Stimulated activated CD8-positive, alpha-beta memory T cell treated with anti-CD3 and anti-CD28 coated beads, Interleukin-7, amount 100 ng/mL, for 4 hours (primary cell): ENCODE data around the gene PYGM.

Experiments
- DNase-seq, 2 donors: peaks; one replicate each; pipeline ENCODE4 v3.0.0-alpha.2; 2020; ENCODE audit warnings: low read depth in 2 of 2

Gene PYGM

GRCh38 chr11:64791781-64792291 is 32.1 kb upstream of the PYGM start:
- no peak for DNase-seq

- DNase-seq, result no peak
Measured at GRCh38 chr11:64790205-64791095, 30.7 kb upstream of the PYGM start.

GRCh38 chr11:64789331-64790204 is 29.8 kb upstream of the PYGM start:
- no peak for DNase-seq

- no peak for DNase-seq
Measured at GRCh38 chr11:64788321-64789215, 28.8 kb upstream of the PYGM start.

- peak in 1 of 2 donors; percentile 25 for DNase-seq
Measured at GRCh38 chr11:64787526-64788320, 27.9 kb upstream of the PYGM start.

GRCh38 chr11:64786308-64786707 is 26.5 kb upstream of the PYGM start:
- no peak for DNase-seq

GRCh38 chr11:64784813-64785581 is 25.2 kb upstream of the PYGM start:
- DNase-seq, result no peak

- peak; percentile 98 to 99 for DNase-seq
Measured at GRCh38 chr11:64778473-64779298, 18.9 kb upstream of the PYGM start, which contains the start of gene SF1. SF1 (minus strand) TSS chr11:64778542; CDS start chr11:64778392, 150 bp downstream.

GRCh38 chr11:64778223-64778472 is 18.4 kb upstream of the PYGM start:
- DNase-seq, result no peak

- DNase-seq, result peak; percentile 49 to 77
Measured at GRCh38 chr11:64777449-64778222, 17.9 kb upstream of the PYGM start.

- no peak for DNase-seq
Measured at GRCh38 chr11:64776875-64777274, 17.1 kb upstream of the PYGM start.

GRCh38 chr11:64776425-64776824 is 16.7 kb upstream of the PYGM start:
- DNase-seq, result no peak

- DNase-seq, result no peak
Measured at GRCh38 chr11:64774144-64774543, 14.4 kb upstream of the PYGM start.

GRCh38 chr11:64772303-64773018 is 12.7 kb upstream of the PYGM start:
- no peak for DNase-seq

- no peak for DNase-seq
Measured at GRCh38 chr11:64771861-64772260, 12.1 kb upstream of the PYGM start.

GRCh38 chr11:64770120-64770519 is 10.3 kb upstream of the PYGM start:
- no peak for DNase-seq

- DNase-seq, result no peak
Measured at GRCh38 chr11:64769283-64769682, 9.5 kb upstream of the PYGM start.

- no peak for DNase-seq
Measured at GRCh38 chr11:64768300-64768694, 8.5 kb upstream of the PYGM start.
